DND-41 (cell line): Measurements from ENCODE around the gene REG3A.

Experiments used
- CTCF ChIP-seq: IDR thresholded peaks from 2 replicates; pipeline ENCODE4 v1.5.1; 2012; ENCODE audit warnings: borderline replicate concordance, low read length, moderate library complexity, mild to moderate bottlenecking; ENCODE audit not compliant: poor library complexity, severe bottlenecking; ENCODE audit errors: extremely low read depth
- EZH2 ChIP-seq: IDR thresholded peaks from 3 replicates; pipeline ENCODE4 v1.6.1; 2012; ENCODE audit warnings: borderline replicate concordance, low read depth, mild to moderate bottlenecking, moderate library complexity, low read length, inconsistent platforms; ENCODE audit not compliant: severe bottlenecking

GRCh38 chr2:79162132-79162531, 2.6 kb upstream of the REG3A start:
- TF ChIP-seq CTCF, result no peak
- TF ChIP-seq EZH2, result no peak
